NB4 (cell line): ENCODE measurements around the gene C2CD5.
"Not testable (repeated sequence)": the region's sequence is repeated elsewhere in the genome, so short reads cannot be mapped to it uniquely, and the experiment has no call there.

Experiments used
- DNase-seq: peaks from one replicate; pipeline ENCODE4 v3.0.0; 2010; ENCODE audit warnings: low read depth
- H3K4me3 ChIP-seq: one replicate; pipeline ENCODE4 v1.5.1; 2011; ENCODE audit warnings: mild to moderate bottlenecking, low read depth, low read length, moderate library complexity
- CTCF ChIP-seq: IDR thresholded peaks from one replicate; pipeline ENCODE4 v1.5.1; 2012; ENCODE audit warnings: low read depth, low read length
- MAX ChIP-seq: IDR thresholded peaks from 2 replicates; pipeline ENCODE4 v1.6.1; 2011; ENCODE audit warnings: low read depth, low read length
- MYC ChIP-seq: IDR thresholded peaks from 2 replicates; pipeline ENCODE4 v1.6.1; 2011; ENCODE audit warnings: low read depth, low read length
- POLR2A ChIP-seq: IDR thresholded peaks from 2 replicates; pipeline ENCODE4 v1.6.1; 2011; ENCODE audit warnings: mild to moderate bottlenecking; ENCODE audit not compliant: insufficient read length; ENCODE audit errors: extremely low read depth

Gene C2CD5

GRCh38 chr12:22562036-22563028, 18.0 kb upstream of the C2CD5 start:
- H3K4me3 ChIP-seq = no peak overlapping the region
- no peak for DNase-seq
- no peak for TF ChIP-seq CTCF
- TF ChIP-seq POLR2A = no peak
- TF ChIP-seq MYC = no peak
- TF ChIP-seq MAX = no peak

- H3K4me3 ChIP-seq = not testable (repeated sequence)
- DNase-seq = peak; percentile 72
Measured at GRCh38 chr12:22554750-22555149, 10.4 kb upstream of the C2CD5 start.

GRCh38 chr12:22551624-22552023, 7.3 kb upstream of the C2CD5 start:
- TF ChIP-seq MYC = no peak
- TF ChIP-seq MAX = no peak
- no peak for TF ChIP-seq CTCF
- TF ChIP-seq POLR2A = no peak
- H3K4me3 ChIP-seq = no peak overlapping the region
- no peak for DNase-seq

GRCh38 chr12:22545255-22545654, 913 bp upstream of the C2CD5 start:
- no peak for TF ChIP-seq CTCF
- TF ChIP-seq MAX = no peak
- TF ChIP-seq MYC = no peak
- no peak for TF ChIP-seq POLR2A
- no peak overlapping the region for H3K4me3 ChIP-seq
- DNase-seq = peak; percentile 23

- DNase-seq = peak; percentile 77
- peak; percentile 37; the same call in 1 of the 2 replicates for TF ChIP-seq MYC
- TF ChIP-seq CTCF = no peak
- no peak for TF ChIP-seq POLR2A
- TF ChIP-seq MAX = peak; percentile 86
- peak overlapping the region; percentile 90 for H3K4me3 ChIP-seq
Measured at GRCh38 chr12:22543246-22544037, 900 bp downstream of the C2CD5 start.
